Activated B cell treated with CpG ODN at 0.5 μM for 24 hours (primary cell): Measurements from ENCODE around the gene CCIN. TPM values are rescaled to one million over a fixed set of nuclear protein-coding genes. Genes with fewer than 3 reads are reported as not detected.

Experiments
- ATAC-seq: fragments of 200-7000 bp; cut with Tn5 transposase; one replicate; pipeline ENCODE4 v1.10.0; 2021; ENCODE audit warnings: low read depth, mild to moderate bottlenecking, moderate library complexity
- CTCF ChIA-PET: fragments of 350-600 bp; sonication (Branson Sonifier 250); formaldehyde crosslinking; loops from one replicate; lab custom pipeline; 2021; ENCODE audit warnings: antibody characterized with exemption; lab: Charles Lee
- POLR2A ChIA-PET: fragments of 350-600 bp; sonication (Branson Sonifier 250); formaldehyde crosslinking; loops from one replicate; lab custom pipeline; 2021; ENCODE audit warnings: antibody characterized with exemption; lab: Charles Lee
- DNase-seq: peaks from one replicate; pipeline ENCODE4 v3.0.0; 2022
- H3K27ac Mint-ChIP-seq: one replicate; pipeline ENCODE4 v1.8.0; 2020; ENCODE audit warnings: mixed read lengths
- H3K27me3 Mint-ChIP-seq: one replicate; pipeline ENCODE4 v1.8.0; 2021; ENCODE audit warnings: mixed read lengths
- H3K36me3 Mint-ChIP-seq: one replicate; pipeline ENCODE4 v1.8.0; 2021; ENCODE audit warnings: low read depth, mixed read lengths
- H3K4me1 Mint-ChIP-seq: one replicate; pipeline ENCODE4 v1.8.0; 2021; ENCODE audit warnings: mixed read lengths
- H3K4me3 Mint-ChIP-seq: one replicate; pipeline ENCODE4 v1.8.0; 2020; ENCODE audit warnings: mild to moderate bottlenecking, mixed read lengths
- H3K9me3 Mint-ChIP-seq: one replicate; pipeline ENCODE4 v1.8.0; 2020; ENCODE audit warnings: mixed read lengths
- CTCF ChIP-seq: fragments of 200-600 bp; IDR thresholded peaks from one replicate; pipeline ENCODE4 v1.8.0; 2022; ENCODE audit warnings: antibody characterized with exemption, mild to moderate bottlenecking
- intact Hi-C: fragments of 100-400 bp; cut with micrococcal nuclease; formaldehyde crosslinking; loops from one replicate; pipeline ENCODE4 v1.15.1; 2024
- total RNA-seq: library from RNA; stranded (reverse); gene quantifications from 2 replicates; pipeline ENCODE4 v1.2.3, GENCODE V29; 2022

The CCIN gene
- total RNA-seq, 1 donor from 2014 or later: not detected

- Mint-ChIP-seq H3K36me3 (peaks cover 14% of the 10 kb centered on the region), H3K4me1 (peaks cover 69% of the 10 kb centered on the region), H3K4me3 (peak overlapping the region; percentile 44), H3K27ac (peak overlapping the region; percentile 96), H3K27me3 (no peaks in the 10 kb centered on the region), H3K9me3 (no peaks in the 10 kb centered on the region)
- intact Hi-C loops: loop anchor here (1.0 to 5.0 kb wide), 4 partner anchors 14 to 107 kb away; partner anchors contain the start of genes CLTA, GLIPR2 and GNE
- ChIA-PET POLR2A (interaction anchor here (1.0 to 4.8 kb wide), 3 partner anchors 13 to 40 kb away, joined by 3 to 33 read pairs (median 7); partner anchors contain the start of genes CLTA and GLIPR2), CTCF (interaction anchor here (0.6 to 3.2 kb wide), 4 partner anchors 16 to 64 kb away, joined by 3 to 12 read pairs (median 8); no protein-coding TSS in a partner anchor)
- no peak for TF ChIP-seq CTCF
- no peak for DNase-seq
- ATAC-seq: no peak
These were observed 18.4 kb upstream of the CCIN start for GRCh38 chr9:36150574-36151315.

- ATAC-seq (peak; percentile 96), DNase-seq (peak; percentile 68)
- intact Hi-C loops: loop anchor here (1.0 to 5.0 kb wide), 5 partner anchors 7 to 106 kb away; partner anchors contain the start of genes CLTA, GLIPR2 and GNE
- POLR2A ChIA-PET: interaction anchor here (0.6 to 4.8 kb wide), 6 partner anchors 9 to 39 kb away, joined by 3 to 33 read pairs (median 6); partner anchors contain the start of genes CLTA and GLIPR2
- Mint-ChIP-seq H3K27me3 (no peaks in the 10 kb centered on the region), H3K27ac (peak overlapping the region; percentile 96), H3K9me3 (no peaks in the 10 kb centered on the region), H3K4me1 (peaks cover 61% of the 10 kb centered on the region), H3K4me3 (peak overlapping the region; percentile 81), H3K36me3 (peaks cover 14% of the 10 kb centered on the region)
- TF ChIP-seq CTCF: no peak
- CTCF ChIA-PET: interaction anchor here (0.6 to 3.2 kb wide), 3 partner anchors 15 to 64 kb away, joined by 4 to 12 read pairs (median 11); no protein-coding TSS in a partner anchor
These were observed 17.6 kb upstream of the CCIN start for GRCh38 chr9:36151316-36152210.

GRCh38 chr9:36152741-36153438, 16.3 kb upstream of the CCIN start:
- Mint-ChIP-seq H3K27me3 (no peaks in the 10 kb centered on the region), H3K4me1 (peaks cover 50% of the 10 kb centered on the region), H3K4me3 (peak overlapping the region; percentile 62), H3K27ac (peak overlapping the region; percentile 81), H3K36me3 (peaks cover 9% of the 10 kb centered on the region), H3K9me3 (no peaks in the 10 kb centered on the region)
- no peak for DNase-seq
- intact Hi-C loops: loop anchor here (1.0 to 5.0 kb wide), 2 partner anchors 9 to 104 kb away; partner anchors contain the start of gene GNE
- CTCF ChIA-PET: interaction anchor here (2.5 to 3.2 kb wide), 2 partner anchors 13 to 50 kb away, joined by 11 to 12 read pairs; no protein-coding TSS in a partner anchor
- POLR2A ChIA-PET: interaction anchor here (0.6 to 4.8 kb wide), 9 partner anchors 9 to 335 kb away, joined by 3 to 33 read pairs (median 4); partner anchors contain the start of gene GLIPR2
- ATAC-seq: no peak
- TF ChIP-seq CTCF: no peak

DNA sequence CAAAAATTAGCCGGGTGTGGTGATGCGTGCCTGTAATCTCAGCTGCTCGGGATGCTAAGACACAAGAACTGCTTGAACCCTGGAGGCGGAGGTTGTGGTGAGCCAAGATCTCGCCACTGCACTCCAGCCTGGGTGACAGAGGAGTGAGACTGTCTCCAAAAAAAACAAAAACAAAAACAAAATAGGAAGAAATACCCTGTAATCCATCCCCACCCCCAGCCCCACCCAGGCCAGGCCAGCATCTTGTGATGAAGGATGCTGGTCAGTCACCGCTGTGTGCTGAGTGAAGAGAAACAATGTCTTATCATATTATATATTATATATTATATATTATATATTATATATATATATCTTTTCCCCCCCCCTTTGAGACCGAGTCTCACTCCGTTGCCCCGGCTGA, 15.4 kb upstream of the CCIN start:
- intact Hi-C loops: loop anchor here (5.0 kb wide), 1 partner anchor 104 kb away; the partner anchor contains the start of gene GNE
- H3K4me1 Mint-ChIP-seq: peaks cover 44% of the 10 kb centered on the region

More for the DNA sequence above, 15.4 kb upstream of the CCIN start:
- ATAC-seq (no peak), DNase-seq (no peak)
- Mint-ChIP-seq H3K4me3 (peak overlapping the region; percentile 62), H3K27me3 (no peaks in the 10 kb centered on the region), H3K36me3 (peaks cover 12% of the 10 kb centered on the region), H3K27ac (peak overlapping the region; percentile 81), H3K9me3 (no peaks in the 10 kb centered on the region)
- POLR2A ChIA-PET: interaction anchor here (1.2 to 2.0 kb wide), 2 partner anchors 9 to 51 kb away, joined by 4 to 9 read pairs; no protein-coding TSS in a partner anchor
- TF ChIP-seq CTCF: no peak
- CTCF ChIA-PET: interaction anchor here (0.7 to 3.2 kb wide), 2 partner anchors 13 to 48 kb away, joined by 3 to 12 read pairs; no protein-coding TSS in a partner anchor
